Measurements from ENCODE around the gene MYO9B. TPM values are rescaled to one million over a fixed set of nuclear protein-coding genes. Genes with fewer than 3 reads are reported as not detected.

The MYO9B gene
- total RNA-seq, 1 experiment from 2014 or later: 74.6 TPM

DNA sequence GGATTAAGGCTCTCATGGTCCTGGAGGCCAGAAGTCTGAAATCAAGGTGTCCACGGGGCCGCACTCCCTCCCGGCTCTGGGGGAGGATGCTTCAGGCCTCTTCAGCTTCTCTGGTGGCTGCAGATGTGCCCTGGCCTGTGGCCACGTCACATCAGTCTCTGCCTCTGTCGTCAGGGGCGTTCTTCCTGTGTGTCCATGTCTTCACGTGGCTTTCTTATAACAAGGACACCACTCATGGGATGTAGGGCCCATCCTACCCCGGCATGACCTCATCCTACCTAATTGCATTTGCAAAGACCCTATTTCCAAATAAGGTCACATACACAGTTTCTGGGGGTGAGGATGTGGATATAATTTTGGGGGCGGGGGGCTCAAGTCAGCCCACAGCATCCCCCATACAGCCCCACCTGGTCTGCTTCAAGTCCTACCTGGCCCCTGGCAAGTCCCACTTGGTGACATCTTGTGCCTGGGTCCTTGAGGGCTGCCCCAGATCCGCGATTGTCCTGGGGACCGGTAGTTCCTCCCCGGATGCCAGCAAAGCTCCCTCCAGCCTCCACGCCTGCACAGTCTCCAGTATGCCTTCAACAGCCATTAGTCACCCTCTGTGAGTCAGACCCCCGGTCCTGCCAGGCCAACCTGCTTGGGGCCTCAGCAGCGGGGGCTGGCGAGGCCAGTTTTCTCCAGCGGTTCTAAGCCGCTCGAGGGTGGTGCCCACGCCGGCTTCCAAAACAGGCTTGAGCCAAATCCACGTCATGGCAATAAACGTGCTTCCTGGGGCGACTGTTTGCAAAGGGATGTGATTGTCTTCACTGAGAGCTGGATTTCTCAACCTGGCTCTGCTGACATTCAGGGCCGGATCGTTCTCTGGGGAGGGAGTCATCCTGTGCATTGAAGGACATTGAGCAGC lies 32.2 kb downstream of the MYO9B start:
- Histone ChIP-seq H3K27ac (ENCODE audit: low read depth, low read length) (peak overlapping the region; percentile 79), H3K9ac (ENCODE audit: low read length) (peak overlapping the region; percentile 56), H2AFZ (ENCODE audit: low read depth, low read length, poor library complexity, severe bottlenecking) (no peak overlapping the region), H3K9me2 (ENCODE audit: insufficient read depth) (no peaks in the 10 kb centered on the region), H3K36me3 (ENCODE audit: control insufficient read depth in 1 of 2, insufficient read depth in 2 of 2, low read length in 2 of 2) (peaks cover 6 to 8% of the 10 kb centered on the region in 2 experiments; a peak in 3 of 4 replicates), H3K4me2 (ENCODE audit: low read length) (peak overlapping the region; percentile 80), H3K27me3 (ENCODE audit: insufficient read depth, low read length) (no peaks in the 10 kb centered on the region), H3K4me1 (ENCODE audit: control insufficient read depth in 1 of 2, insufficient read depth in 2 of 2, low read length in 2 of 2) (peaks cover 21 to 24% of the 10 kb centered on the region in 2 experiments), H3K79me2 (ENCODE audit: insufficient read depth, low read length) (peaks cover 83% of the 10 kb centered on the region), H4K20me1 (ENCODE audit: insufficient read depth) (no peaks in the 10 kb centered on the region), H3K9me3 (ENCODE audit: control insufficient read depth in 1 of 2, insufficient read depth in 1 of 2, low read depth in 1 of 2, low read length in 2 of 2) (no peaks in the 10 kb centered on the region), H3K4me3 (replicated peaks in 1 of 2; ENCODE audit: low read depth in 1 of 2, low read length in 2 of 2) (peak overlapping the region; percentile 19 to 47)
- RAD21 ChIA-PET (ENCODE audit: low non-redundant PET in 1 of 2, low total read pairs in 2 of 2, uncharacterized antibody in 2 of 2, unreplicated experiment in 2 of 2): no interaction called here
- DNase-seq (ENCODE audit: low read depth, low spot score) (peak; percentile 84), ATAC-seq (peak; percentile 97)
- POLR2A ChIA-PET: interaction anchor here (0.7 to 1.8 kb wide), 2 partner anchors 11 to 108 kb away, joined by 3 to 5 read pairs; partner anchors contain the start of gene USE1
- peak; percentile 78 for TF ChIP-seq SRF (IDR thresholded peaks at IDR 0.05; ENCODE audit: low read depth)
- TF ChIP-seq YY1 (IDR thresholded peaks at IDR 0.05; ENCODE audit: extremely low read depth, insufficient replicate concordance, low read depth, low read length): peak; percentile 64
- peak; percentile 79 for TF ChIP-seq EGR1 (IDR thresholded peaks at IDR 0.05; ENCODE audit: low read depth)
- TF ChIP-seq FOSL1 (IDR thresholded peaks at IDR 0.05; ENCODE audit: low read depth): peak; percentile 97
- TF ChIP-seq TCF7L2 (IDR thresholded peaks at IDR 0.05; ENCODE audit: borderline replicate concordance, extremely low read depth, insufficient read depth, insufficient read length): peak; percentile 56
- no peak for TF ChIP-seq CEBPB (IDR thresholded peaks at IDR 0.05; ENCODE audit: low read depth)
- no peak; the same call in 1 of the 2 replicates for TF ChIP-seq CBX3 (IDR thresholded peaks at IDR 0.05; ENCODE audit: low read depth)
- TF ChIP-seq ZNF274 (IDR thresholded peaks at IDR 0.05; ENCODE audit: low read depth, low read length): no peak
- peak; percentile 96 for TF ChIP-seq JUND (IDR thresholded peaks at IDR 0.05)
- peak; percentile 55; the same call in 1 of the 2 replicates for TF ChIP-seq POLR2AphosphoS5 (IDR thresholded peaks at IDR 0.05; ENCODE audit: low read depth, low read length)
- peak; percentile 94 for TF ChIP-seq SP1 (IDR thresholded peaks at IDR 0.05; ENCODE audit: low read depth)
- peak; percentile 68 for TF ChIP-seq SIN3A (IDR thresholded peaks at IDR 0.05; ENCODE audit: low read depth)
- TF ChIP-seq, protein P1, sequence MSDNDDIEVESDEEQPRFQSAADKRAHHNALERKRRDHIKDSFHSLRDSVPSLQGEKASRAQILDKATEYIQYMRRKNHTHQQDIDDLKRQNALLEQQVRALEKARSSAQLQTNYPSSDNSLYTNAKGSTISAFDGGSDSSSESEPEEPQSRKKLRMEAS (IDR thresholded peaks at IDR 0.05): peak; percentile 91
- CTCF ChIA-PET: no interaction called here
- no TSS peak for BruUV-seq (replicated peaks)
- intact Hi-C loops (cut with micrococcal nuclease): no loop called here

All from HCT116 (cell line).